Nephron (organoid): Measurements from ENCODE around the gene PCDHB9.
A peak's percentile ranks its signal among the peaks of the same experiment; 100 is the strongest.
"Not testable (repeated sequence)": the region's sequence is repeated elsewhere in the genome, so short reads cannot be mapped to it uniquely, and the experiment has no call there.

Experiments used
- H3K27ac Mint-ChIP-seq, 3 experiments: 2 replicates each; pipeline ENCODE4 v1.8.0; 2020; ENCODE audit warnings: mixed read lengths in 3 of 3, mild to moderate bottlenecking in 2 of 3, moderate library complexity in 1 of 3
- H3K27me3 Mint-ChIP-seq: 2 replicates; pipeline ENCODE4 v1.8.0; 2021; ENCODE audit warnings: low read depth, mild to moderate bottlenecking, moderate library complexity, mixed read lengths
- H3K36me3 Mint-ChIP-seq: 2 replicates; pipeline ENCODE4 v1.8.0; 2020; ENCODE audit warnings: low read depth, mixed read lengths
- H3K4me1 Mint-ChIP-seq: 2 replicates; pipeline ENCODE4 v1.8.0; 2020; ENCODE audit warnings: mixed read lengths
- H3K4me3 Mint-ChIP-seq, 3 experiments: 2 replicates each; pipeline ENCODE4 v1.8.0; 2020; ENCODE audit warnings: mild to moderate bottlenecking in 3 of 3, mixed read lengths in 3 of 3, moderate library complexity in 2 of 3
- H3K9me3 Mint-ChIP-seq: 2 replicates; pipeline ENCODE4 v1.8.0; 2020; ENCODE audit warnings: mixed read lengths
- TF ChIP-seq, protein P1 (sequence below), 3 experiments: fragments of 200-600 bp; sonication (generic); IDR thresholded peaks; one replicate each; pipeline ENCODE4 v1.5.0; 2021; ENCODE audit warnings: antibody characterized with exemption in 3 of 3; ENCODE audit not compliant: unreplicated experiment in 3 of 3

Gene PCDHB9

DNA sequence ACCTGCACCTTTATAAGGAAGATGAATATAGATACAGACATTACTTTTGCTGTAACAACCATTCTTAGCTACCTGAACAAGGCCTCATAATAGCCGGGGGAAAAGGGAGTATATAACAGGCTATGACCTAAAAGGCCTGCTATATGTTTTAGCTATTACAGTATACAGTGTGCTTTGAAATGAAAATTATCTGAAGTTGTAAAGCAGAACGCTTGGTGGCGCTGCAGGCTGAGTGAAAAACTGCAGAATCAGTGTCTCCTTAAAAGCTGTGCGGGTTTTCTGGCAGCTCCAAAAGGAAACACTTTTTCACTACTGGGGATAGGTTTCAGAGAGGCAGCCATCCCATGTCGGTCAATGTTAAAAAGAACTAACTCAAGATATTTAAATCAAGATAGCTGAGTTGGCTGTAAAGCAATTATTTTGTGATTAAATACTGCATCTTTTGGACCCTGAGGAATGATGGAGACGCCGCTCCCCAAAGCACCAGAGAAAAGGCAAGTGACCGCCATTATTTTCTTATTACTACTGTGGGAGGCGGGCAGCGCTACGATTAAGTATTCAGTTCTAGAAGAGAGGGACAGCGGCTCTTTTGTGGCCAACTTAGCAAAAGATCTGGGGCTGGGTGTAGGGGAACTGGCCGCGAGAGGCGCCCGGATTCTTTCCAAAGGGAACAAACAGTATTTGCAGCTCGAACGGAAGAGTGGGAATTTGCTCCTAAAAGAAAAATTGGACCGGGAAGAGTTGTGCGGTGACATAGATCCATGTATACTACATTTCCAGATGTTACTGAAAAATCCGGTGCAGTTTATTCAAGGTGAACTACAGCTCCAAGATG is 31.2 kb upstream of the PCDHB9 start:
- no peaks in the 10 kb centered on the region for H3K27me3 Mint-ChIP-seq
- H3K9me3 Mint-ChIP-seq, result peaks cover 66% of the 10 kb centered on the region

DNA sequence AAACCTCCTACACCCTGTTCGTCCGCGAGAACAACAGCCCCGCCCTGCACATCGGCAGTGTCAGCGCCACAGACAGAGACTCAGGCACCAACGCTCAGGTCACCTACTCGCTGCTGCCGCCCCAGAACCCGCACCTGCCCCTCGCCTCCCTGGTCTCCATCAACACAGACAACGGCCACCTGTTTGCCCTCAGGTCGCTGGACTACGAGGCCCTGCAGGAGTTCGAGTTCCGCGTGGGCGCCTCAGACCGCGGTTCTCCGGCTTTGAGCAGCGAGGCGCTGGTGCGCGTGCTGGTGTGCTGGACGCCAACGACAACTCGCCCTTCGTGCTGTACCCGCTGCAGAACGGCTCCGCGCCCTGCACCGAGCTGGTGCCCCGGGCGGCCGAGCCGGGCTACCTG is 29.6 kb upstream of the PCDHB9 start:
- not testable (repeated sequence) for H3K4me1 Mint-ChIP-seq, H3K27me3 Mint-ChIP-seq

More for the DNA sequence above, 31.2 kb upstream of the PCDHB9 start:
- no peaks in the 10 kb centered on the region for H3K4me1 Mint-ChIP-seq
- H3K4me3 Mint-ChIP-seq, result no peak overlapping the region
- H3K36me3 Mint-ChIP-seq, result peaks cover 58% of the 10 kb centered on the region
- H3K27ac Mint-ChIP-seq, result no peak overlapping the region
- TF ChIP-seq, protein P1, sequence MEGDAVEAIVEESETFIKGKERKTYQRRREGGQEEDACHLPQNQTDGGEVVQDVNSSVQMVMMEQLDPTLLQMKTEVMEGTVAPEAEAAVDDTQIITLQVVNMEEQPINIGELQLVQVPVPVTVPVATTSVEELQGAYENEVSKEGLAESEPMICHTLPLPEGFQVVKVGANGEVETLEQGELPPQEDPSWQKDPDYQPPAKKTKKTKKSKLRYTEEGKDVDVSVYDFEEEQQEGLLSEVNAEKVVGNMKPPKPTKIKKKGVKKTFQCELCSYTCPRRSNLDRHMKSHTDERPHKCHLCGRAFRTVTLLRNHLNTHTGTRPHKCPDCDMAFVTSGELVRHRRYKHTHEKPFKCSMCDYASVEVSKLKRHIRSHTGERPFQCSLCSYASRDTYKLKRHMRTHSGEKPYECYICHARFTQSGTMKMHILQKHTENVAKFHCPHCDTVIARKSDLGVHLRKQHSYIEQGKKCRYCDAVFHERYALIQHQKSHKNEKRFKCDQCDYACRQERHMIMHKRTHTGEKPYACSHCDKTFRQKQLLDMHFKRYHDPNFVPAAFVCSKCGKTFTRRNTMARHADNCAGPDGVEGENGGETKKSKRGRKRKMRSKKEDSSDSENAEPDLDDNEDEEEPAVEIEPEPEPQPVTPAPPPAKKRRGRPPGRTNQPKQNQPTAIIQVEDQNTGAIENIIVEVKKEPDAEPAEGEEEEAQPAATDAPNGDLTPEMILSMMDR (IDR thresholded peaks at IDR 0.05; ENCODE audit: unreplicated experiment in 3 of 3), result no peak

DNA sequence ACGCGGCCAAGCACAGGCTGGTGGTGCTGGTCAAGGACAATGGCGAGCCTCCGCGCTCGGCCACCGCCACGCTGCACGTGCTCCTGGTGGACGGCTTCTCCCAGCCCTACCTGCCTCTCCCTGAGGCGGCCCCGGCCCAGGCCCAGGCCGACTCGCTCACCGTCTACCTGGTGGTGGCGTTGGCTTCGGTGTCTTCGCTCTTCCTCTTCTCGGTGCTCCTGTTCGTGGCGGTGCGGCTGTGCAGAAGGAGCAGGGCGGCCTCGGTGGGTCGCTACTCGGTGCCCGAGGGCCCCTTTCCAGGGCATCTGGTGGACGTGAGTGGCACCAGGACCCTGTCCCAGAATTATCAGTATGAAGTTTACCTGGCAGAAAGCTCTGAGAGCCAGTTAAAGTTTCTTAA is 29.1 kb upstream of the PCDHB9 start:
- not testable (repeated sequence) for H3K27ac Mint-ChIP-seq, H3K27me3 Mint-ChIP-seq, H3K4me1 Mint-ChIP-seq, H3K4me3 Mint-ChIP-seq
- Mint-ChIP-seq H3K36me3 (peaks cover 48% of the 10 kb centered on the region), H3K9me3 (peaks cover 59% of the 10 kb centered on the region)

More for the DNA sequence above, 29.6 kb upstream of the PCDHB9 start:
- not testable (repeated sequence) for H3K4me3 Mint-ChIP-seq, H3K27ac Mint-ChIP-seq
- H3K36me3 Mint-ChIP-seq, result peaks cover 53% of the 10 kb centered on the region
- H3K9me3 Mint-ChIP-seq, result peaks cover 62% of the 10 kb centered on the region

DNA sequence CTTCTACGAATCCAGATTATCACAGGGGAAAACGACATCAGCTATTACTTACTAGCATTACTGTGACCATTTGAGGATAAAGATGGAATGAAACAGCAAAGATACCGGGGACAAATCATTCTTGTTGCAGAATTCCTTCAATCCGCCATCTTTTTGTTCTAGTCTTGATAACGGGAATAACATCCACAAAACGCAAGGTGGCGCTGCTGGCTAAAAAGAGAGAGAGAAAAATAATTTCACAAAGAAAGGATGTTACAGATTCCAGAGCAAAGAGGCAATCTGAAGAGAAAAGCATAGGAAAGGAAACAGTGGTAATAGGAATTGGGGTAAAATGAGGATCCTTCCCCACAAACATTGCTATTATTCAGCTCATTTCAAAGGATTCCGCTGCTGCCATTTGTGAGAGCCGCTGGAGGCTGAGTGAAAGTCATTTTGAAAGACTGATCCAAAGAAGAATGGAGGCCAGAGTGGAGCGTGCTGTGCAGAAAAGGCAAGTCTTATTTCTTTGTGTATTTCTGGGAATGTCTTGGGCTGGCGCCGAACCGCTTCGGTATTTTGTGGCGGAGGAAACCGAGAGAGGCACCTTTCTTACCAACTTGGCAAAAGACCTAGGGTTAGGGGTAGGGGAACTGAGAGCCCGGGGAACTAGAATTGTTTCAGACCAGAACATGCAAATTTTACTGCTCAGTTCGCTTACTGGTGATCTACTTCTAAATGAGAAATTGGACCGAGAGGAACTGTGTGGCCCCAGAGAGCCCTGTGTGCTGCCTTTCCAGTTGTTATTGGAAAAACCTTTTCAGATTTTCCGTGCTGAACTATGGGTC is 14.4 kb upstream of the PCDHB9 start, which contains the start of gene PCDHB7:
PCDHB7 (plus strand) TSS at position 264 of the 824 bp plus-strand sequence; CDS start at position 456, 192 bp downstream.
- TF ChIP-seq, protein P1 (IDR thresholded peaks at IDR 0.05; ENCODE audit: unreplicated experiment in 3 of 3), result no peak
- peak within 1 kb of the TSS in 2 of 3 experiments; percentile 5 to 21 for H3K4me3 Mint-ChIP-seq
- H3K4me1 Mint-ChIP-seq, result no peaks in the 10 kb centered on the region
- no peaks in the 10 kb centered on the region for H3K27me3 Mint-ChIP-seq
- H3K9me3 Mint-ChIP-seq, result peaks cover 47% of the 10 kb centered on the region
- no peak within 1 kb of the TSS for H3K27ac Mint-ChIP-seq
- peaks cover 25% of the 10 kb centered on the region for H3K36me3 Mint-ChIP-seq

DNA sequence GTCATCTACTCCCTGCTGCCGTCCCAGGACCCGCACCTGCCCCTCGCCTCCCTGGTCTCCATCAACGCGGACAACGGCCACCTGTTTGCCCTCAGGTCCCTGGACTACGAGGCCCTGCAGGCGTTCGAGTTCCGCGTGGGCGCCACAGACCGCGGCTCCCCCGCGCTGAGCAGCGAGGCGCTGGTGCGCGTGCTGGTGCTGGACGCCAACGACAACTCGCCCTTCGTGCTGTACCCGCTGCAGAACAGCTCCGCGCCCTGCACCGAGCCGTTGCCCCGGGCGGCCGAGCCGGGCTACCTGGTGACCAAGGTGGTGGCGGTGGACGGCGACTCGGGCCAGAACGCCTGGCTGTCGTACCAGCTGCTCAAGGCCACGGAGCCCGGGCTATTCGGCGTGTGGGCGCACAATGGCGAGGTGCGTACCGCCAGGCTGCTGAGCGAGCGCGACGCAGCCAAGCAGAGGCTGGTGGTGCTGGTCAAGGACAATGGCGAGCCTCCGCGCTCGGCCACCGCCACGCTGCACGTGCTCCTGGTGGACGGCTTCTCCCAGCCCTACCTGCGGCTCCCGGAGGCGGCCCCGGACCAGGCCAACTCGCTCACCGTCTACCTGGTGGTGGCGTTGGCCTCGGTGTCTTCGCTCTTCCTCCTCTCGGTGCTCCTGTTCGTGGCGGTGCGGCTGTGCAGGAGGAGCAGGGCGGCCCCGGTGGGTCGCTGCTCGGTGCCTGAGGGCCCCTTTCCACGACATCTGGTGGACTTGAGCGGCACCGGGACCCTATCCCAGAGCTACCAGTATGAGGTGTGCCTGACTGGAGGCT is 12.5 kb upstream of the PCDHB9 start:
- H3K36me3 Mint-ChIP-seq, result peaks cover 20% of the 10 kb centered on the region
- not testable (repeated sequence) for H3K27ac Mint-ChIP-seq, H3K4me3 Mint-ChIP-seq, H3K27me3 Mint-ChIP-seq, H3K4me1 Mint-ChIP-seq
- peaks cover 34% of the 10 kb centered on the region for H3K9me3 Mint-ChIP-seq

DNA sequence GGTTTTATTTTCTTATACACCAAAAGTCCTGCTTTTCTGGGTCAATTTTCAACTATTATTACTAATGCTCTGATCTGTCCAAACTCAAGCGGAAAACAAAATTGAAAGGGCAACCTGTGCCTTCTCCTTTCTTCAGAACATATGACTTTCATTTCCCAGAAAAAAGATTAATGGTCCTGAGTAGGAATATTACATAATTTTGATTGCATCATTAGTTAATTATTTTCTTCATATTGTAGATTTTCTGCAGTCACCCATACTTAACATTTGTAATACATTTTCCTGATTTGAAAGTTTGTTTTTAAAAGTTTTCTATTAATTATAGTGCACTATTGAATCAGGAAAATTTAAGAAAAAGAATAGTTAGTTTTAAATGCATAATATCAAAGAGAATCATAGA is 11.0 kb upstream of the PCDHB9 start:
- Mint-ChIP-seq H3K27me3 (no peaks in the 10 kb centered on the region), H3K4me3 (no peak overlapping the region), H3K4me1 (no peaks in the 10 kb centered on the region), H3K9me3 (peaks cover 30% of the 10 kb centered on the region), H3K27ac (no peak overlapping the region), H3K36me3 (peaks cover 26% of the 10 kb centered on the region)
- TF ChIP-seq, protein P1 (IDR thresholded peaks at IDR 0.05; ENCODE audit: unreplicated experiment in 3 of 3), result no peak

DNA sequence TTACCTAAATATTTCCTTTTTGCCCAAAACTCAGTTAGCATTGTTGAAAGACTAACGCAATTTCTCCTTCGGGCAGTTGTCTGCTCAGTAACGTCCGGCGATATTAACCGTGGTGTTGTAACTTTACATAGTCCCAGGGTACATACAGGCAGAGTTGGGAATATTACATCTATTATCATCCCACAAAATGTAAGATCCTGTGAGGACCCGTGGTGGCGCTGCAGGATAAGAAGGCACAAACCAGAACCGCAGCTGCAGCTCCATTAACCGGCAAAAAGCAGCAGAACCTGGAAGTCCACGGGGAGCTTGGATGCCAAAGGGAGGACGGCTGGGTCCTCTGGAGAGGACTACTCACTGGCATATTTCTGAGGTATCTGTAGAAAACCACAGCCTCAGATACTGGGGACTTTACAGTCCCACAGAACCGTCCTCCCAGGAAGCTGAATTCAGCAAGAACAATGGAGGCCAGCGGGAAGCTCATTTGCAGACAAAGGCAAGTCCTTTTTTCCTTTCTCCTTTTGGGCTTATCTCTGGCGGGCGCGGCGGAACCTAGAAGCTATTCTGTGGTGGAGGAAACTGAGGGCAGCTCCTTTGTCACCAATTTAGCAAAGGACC is 9.3 kb upstream of the PCDHB9 start, which contains the start of gene PCDHB8:
PCDHB8 (plus strand) TSS at position 214 of the 615 bp plus-strand sequence; CDS start at position 459, 245 bp downstream.
- H3K27me3 Mint-ChIP-seq, H3K27ac Mint-ChIP-seq, H3K4me1 Mint-ChIP-seq, H3K4me3 Mint-ChIP-seq: not testable (repeated sequence)
- Mint-ChIP-seq H3K36me3 (peaks cover 32% of the 10 kb centered on the region), H3K9me3 (peaks cover 38% of the 10 kb centered on the region)

DNA sequence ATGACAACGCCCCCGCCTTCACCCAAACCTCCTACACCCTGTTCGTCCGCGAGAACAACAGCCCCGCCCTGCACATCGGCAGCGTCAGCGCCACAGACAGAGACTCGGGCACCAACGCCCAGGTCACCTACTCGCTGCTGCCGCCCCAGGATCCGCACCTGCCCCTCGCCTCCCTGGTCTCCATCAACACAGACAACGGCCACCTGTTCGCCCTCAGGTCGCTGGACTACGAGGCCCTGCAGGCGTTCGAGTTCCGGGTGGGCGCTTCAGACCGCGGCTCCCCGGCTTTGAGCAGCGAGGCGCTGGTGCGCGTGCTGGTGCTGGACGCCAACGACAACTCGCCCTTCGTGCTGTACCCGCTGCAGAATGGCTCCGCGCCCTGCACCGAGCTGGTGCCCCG is 7.6 kb upstream of the PCDHB9 start:
- Mint-ChIP-seq H3K36me3 (peaks cover 30% of the 10 kb centered on the region), H3K9me3 (peaks cover 36% of the 10 kb centered on the region)
- H3K4me3 Mint-ChIP-seq, H3K4me1 Mint-ChIP-seq, H3K27me3 Mint-ChIP-seq, H3K27ac Mint-ChIP-seq: not testable (repeated sequence)

DNA sequence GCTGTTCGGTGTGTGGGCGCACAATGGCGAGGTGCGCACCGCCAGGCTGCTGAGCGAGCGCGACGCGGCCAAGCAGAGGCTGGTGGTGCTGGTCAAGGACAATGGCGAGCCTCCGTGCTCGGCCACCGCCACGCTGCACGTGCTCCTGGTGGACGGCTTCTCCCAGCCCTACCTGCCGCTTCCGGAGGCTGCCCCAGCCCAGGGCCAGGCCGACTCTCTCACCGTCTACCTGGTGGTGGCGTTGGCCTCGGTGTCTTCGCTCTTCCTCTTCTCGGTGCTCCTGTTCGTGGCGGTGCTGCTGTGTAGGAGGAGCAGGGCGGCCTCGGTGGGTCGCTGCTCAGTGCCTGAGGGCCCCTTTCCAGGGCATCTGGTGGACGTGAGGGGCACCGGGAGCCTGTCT is 7.1 kb upstream of the PCDHB9 start:
- not testable (repeated sequence) for H3K27me3 Mint-ChIP-seq, H3K4me3 Mint-ChIP-seq, H3K4me1 Mint-ChIP-seq, H3K27ac Mint-ChIP-seq
- Mint-ChIP-seq H3K9me3 (peaks cover 39% of the 10 kb centered on the region), H3K36me3 (peaks cover 36% of the 10 kb centered on the region)
